CD4-positive, alpha-beta T cell treated with Interleukin-17A for 4 hours (primary cell): ENCODE measurements around the gene CD93.

Experiments
- DNase-seq: peaks from one replicate; pipeline ENCODE4 v3.0.0-alpha.2; 2020; ENCODE audit warnings: mixed read lengths

CD93 gene

GRCh38 chr20:23081263-23081819, 4.8 kb downstream of the CD93 start:
- DNase-seq: no peak

- no peak for DNase-seq
Observed at GRCh38 chr20:23080521-23080920, 5.6 kb downstream of the CD93 start.

- no peak for DNase-seq
Observed at GRCh38 chr20:23079926-23080325, 6.2 kb downstream of the CD93 start.

- DNase-seq: no peak
Observed at GRCh38 chr20:23079016-23079351, 7.1 kb downstream of the CD93 start.

- DNase-seq: no peak
Observed at GRCh38 chr20:23078351-23079015, 7.6 kb downstream of the CD93 start.

- no peak for DNase-seq
Observed at GRCh38 chr20:23077277-23077676, 8.8 kb downstream of the CD93 start.

- no peak for DNase-seq
Observed at GRCh38 chr20:23074052-23074451, 12.1 kb downstream of the CD93 start.

- DNase-seq: no peak
Observed at GRCh38 chr20:23072892-23073586, 13.1 kb downstream of the CD93 start.

- no peak for DNase-seq
Observed at GRCh38 chr20:23071996-23072395, 14.1 kb downstream of the CD93 start.

- DNase-seq: no peak
Observed at GRCh38 chr20:23071398-23071797, 14.7 kb downstream of the CD93 start.

GRCh38 chr20:23069108-23069507, 17.0 kb downstream of the CD93 start:
- DNase-seq: no peak

GRCh38 chr20:23068283-23068682, 17.8 kb downstream of the CD93 start:
- no peak for DNase-seq

- DNase-seq: no peak
Observed at GRCh38 chr20:23066772-23067171, 19.4 kb downstream of the CD93 start.

GRCh38 chr20:23065266-23066201, 20.6 kb downstream of the CD93 start:
- no peak for DNase-seq

GRCh38 chr20:23063581-23063980, 22.5 kb downstream of the CD93 start:
- no peak for DNase-seq

- no peak for DNase-seq
Observed at GRCh38 chr20:23063168-23063567, 23.0 kb downstream of the CD93 start.

GRCh38 chr20:23062632-23063031, 23.5 kb downstream of the CD93 start:
- no peak for DNase-seq

GRCh38 chr20:23061734-23062561, 24.2 kb downstream of the CD93 start:
- DNase-seq: no peak

- DNase-seq: no peak
Observed at GRCh38 chr20:23061262-23061661, 24.9 kb downstream of the CD93 start.

GRCh38 chr20:23060629-23061028, 25.5 kb downstream of the CD93 start:
- DNase-seq: no peak

- DNase-seq: no peak
Observed at GRCh38 chr20:23059846-23060245, 26.3 kb downstream of the CD93 start.

- no peak for DNase-seq
Observed at GRCh38 chr20:23059001-23059400, 27.1 kb downstream of the CD93 start.
